GM19468 (cell line): ENCODE measurements around the gene COL9A1.
"Not testable (repeated sequence)": the region's sequence is repeated elsewhere in the genome, so short reads cannot be mapped to it uniquely, and the experiment has no call there.

Source experiments
- ATAC-seq: cut with Tn5 transposase; IDR thresholded peaks from one replicate; pipeline ENCODE4 v1.9.1; 2021; ENCODE audit warnings: mild to moderate bottlenecking, moderate library complexity, moderate number of reproducible peaks; ENCODE audit not compliant: unreplicated experiment; ENCODE audit errors: extremely low read depth

Gene COL9A1

GRCh38 chr6:70303034-70303525 lies at the start of gene COL9A1:
Gene COL9A1 (minus strand): TSS chr6:70303084. CDS start chr6:70302924, 160 bp downstream.
- ATAC-seq: no peak

GRCh38 chr6:70351461-70351860 lies 48.6 kb upstream of the COL9A1 start:
- ATAC-seq: no peak

- no peak for ATAC-seq
These were observed 42.7 kb upstream of the COL9A1 start for GRCh38 chr6:70345619-70346018.

DNA sequence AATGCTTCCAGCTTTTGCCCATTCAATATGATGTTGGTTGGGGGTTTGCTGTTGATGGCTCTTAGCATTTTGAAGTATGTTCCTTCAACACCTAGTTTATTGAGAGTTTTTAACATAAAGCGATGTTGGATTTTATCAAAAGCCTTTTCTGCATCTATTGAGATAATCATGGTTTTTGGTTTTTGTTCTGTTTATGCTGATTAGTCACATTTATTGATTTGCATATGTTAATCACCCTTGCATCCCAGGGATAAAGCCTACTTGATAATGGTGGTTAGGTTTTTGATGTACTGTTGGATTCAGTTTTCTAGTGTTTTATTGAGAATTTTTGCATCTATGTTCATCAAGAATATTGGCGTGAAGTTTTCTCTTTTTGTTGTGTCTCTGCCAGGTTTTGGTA lies 40.4 kb upstream of the COL9A1 start:
- no peak for ATAC-seq

DNA sequence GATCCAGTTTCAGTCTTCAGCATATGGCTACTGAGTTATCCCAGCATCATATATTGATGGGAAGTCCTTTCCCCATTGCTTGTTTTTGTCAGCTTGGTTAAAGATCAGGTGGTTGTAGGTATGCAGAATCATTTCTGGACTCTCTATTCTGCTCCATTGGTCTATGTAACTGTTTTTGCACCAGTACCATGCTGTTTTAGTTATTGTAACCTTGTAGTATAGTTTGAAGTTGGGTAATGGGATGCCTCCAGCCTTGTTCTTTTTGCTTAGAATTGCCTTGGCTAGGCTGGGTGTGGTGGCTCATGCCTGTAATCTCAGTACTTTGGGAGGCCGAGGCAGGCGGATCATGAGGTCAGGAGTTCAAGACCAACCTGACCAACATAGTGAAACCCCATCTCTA lies 36.9 kb upstream of the COL9A1 start:
- ATAC-seq: not testable (repeated sequence)

DNA sequence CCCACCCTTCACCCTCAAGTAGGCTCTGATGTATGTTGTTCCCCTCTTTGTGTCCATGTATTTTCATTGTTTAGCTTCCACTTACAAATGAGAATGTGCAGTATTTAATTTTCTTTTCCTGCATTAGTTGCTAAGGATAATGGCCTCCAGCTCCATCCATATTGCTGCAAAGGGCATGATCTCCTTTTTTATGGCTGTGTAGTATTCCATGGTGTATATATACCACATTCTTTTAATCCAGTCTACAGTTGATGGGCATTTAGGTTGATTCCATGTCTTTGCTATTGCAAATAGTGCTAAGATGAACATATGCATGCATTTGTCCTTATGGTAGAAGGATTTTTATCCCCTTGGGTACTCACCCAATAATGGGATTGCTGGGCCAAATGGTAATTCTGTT lies 35.9 kb upstream of the COL9A1 start:
- ATAC-seq: no peak

- ATAC-seq: no peak
These were observed 34.8 kb upstream of the COL9A1 start for GRCh38 chr6:70337743-70338105.

DNA sequence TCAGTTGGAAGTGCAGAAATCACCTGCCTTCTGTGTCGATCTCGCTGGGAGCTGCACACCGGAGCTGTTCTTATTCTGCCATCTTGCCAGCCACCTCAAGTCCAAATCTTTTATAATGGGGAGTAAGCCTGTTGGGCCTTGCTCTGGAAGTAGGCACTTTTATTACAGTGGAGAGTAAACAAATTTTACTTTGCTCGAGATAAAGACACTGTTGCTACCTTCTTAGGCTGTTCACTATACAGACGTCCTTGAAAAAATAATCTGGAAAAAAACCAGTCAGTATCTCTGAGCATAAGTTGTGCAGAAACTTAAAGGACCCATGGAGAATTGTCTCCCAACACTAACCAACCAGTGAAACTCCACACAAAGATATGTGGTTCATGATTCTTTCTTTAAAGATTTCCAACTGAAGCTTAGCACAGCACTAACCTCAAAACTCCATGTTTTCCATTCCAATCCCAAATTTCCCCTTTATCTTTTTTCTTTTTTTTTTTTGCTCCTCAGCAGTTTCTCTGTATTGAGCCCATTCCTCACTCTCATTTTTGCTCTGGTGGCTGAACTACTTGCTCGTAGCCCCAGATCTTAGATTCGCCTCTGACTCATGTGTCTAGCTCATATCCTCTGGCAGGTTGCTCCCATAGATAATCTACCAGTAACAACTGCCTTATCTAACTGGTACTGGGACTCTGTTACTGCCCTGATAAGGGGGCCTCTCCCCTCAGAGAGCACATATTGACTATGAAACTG lies 34.3 kb upstream of the COL9A1 start:
- ATAC-seq: no peak

GRCh38 chr6:70327036-70327435 lies 24.2 kb upstream of the COL9A1 start:
- ATAC-seq: no peak

- no peak for ATAC-seq
These were observed 22.1 kb upstream of the COL9A1 start for GRCh38 chr6:70325009-70325408.

- ATAC-seq: not testable (repeated sequence)
These were observed 14.9 kb upstream of the COL9A1 start for GRCh38 chr6:70317799-70318198.

DNA sequence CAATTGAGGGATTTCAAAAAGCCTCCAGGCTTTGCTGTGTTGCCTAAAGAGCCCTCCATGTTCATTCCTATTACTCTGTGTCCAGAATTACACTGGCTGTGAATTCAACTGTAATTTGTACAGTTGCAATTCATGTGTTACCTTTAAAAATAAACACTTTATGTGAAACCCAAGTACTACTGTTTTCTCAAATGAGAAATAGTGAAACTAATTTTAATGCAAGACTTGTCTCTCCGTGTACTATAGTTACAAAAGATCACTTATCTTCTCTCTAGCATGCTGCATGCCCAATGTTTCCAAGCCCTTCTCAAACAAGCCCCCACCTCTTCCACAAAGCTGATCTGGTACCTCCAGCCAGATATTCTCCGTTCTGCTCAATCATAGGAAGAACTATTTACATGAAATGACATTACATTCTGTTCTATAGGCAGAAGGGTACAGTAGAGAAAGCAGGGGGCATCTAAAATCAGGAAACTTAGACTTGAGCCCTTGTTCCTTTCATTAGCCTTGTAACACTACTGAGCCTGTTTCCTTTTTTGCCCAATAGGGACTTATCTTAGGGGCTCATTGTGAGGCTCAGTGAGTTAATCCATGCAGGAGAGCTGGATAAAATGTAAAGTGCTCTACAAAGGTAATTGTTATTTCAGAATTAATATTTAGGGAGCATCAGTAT lies 12.3 kb upstream of the COL9A1 start:
- ATAC-seq: no peak

- no peak for ATAC-seq
These were observed 11.4 kb upstream of the COL9A1 start for GRCh38 chr6:70314296-70314695.

GRCh38 chr6:70312165-70312745 lies 9.4 kb upstream of the COL9A1 start:
- ATAC-seq: no peak

GRCh38 chr6:70310063-70310694 lies 7.3 kb upstream of the COL9A1 start:
- ATAC-seq: no peak

GRCh38 chr6:70309243-70309642 lies 6.4 kb upstream of the COL9A1 start:
- no peak for ATAC-seq

GRCh38 chr6:70308142-70308541 lies 5.3 kb upstream of the COL9A1 start:
- not testable (repeated sequence) for ATAC-seq

- no peak for ATAC-seq
These were observed 4.1 kb upstream of the COL9A1 start for GRCh38 chr6:70307008-70307407.

- ATAC-seq: no peak
These were observed 1.7 kb upstream of the COL9A1 start for GRCh38 chr6:70304616-70305015.

DNA sequence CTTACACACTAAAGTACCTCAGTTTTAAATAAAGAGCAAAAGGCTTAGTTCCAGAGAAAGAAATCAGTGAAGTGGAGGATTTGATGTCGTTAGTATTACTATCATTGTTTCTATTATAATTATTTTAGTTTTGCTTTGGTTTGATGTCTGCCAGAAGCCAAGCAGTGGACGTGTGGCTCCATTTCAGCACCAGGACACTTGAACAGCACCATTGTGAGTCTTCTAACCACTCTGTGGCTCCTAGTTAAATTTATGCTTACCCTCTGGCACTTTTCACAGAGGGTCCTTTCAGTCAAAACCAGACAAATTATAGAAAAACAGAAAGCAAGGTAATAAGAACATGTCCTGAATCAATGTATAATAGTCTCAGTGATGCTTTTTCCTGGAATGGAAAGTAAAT lies 3.4 kb downstream of the COL9A1 start:
- ATAC-seq: no peak

- no peak for ATAC-seq
These were observed 4.8 kb downstream of the COL9A1 start for GRCh38 chr6:70298068-70298467.
